ENCODE results near the gene FHIT.

The FHIT gene

DNA sequence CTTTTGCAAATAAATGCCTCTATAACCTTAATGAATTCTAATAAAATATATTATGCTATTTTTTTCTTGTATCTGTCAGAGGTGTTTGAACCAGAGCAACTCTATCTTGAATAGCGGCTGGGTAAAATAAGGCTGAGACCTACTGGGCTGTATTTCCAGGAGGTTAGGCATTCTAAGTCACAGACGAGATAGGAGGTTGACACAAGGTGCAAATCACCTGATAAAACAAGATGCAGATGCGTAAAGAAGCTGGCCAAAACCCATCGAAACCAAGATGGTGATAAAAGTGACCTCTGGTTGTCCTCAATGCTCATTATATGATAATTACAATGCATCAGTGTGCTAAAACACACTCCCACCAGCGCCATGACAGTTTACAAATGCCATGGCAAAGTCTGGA, 990.7 kb downstream of the FHIT start:
- no peak for DNase-seq (ENCODE audit: low read depth)
- in situ Hi-C loops (cut with HindIII; ENCODE audit: low sequenced_read_pairs): no loop called here
- H3K4me3 ChIP-seq (ENCODE audit: low read depth, low read length): no peak overlapping the region
- TF ChIP-seq, protein P1, sequence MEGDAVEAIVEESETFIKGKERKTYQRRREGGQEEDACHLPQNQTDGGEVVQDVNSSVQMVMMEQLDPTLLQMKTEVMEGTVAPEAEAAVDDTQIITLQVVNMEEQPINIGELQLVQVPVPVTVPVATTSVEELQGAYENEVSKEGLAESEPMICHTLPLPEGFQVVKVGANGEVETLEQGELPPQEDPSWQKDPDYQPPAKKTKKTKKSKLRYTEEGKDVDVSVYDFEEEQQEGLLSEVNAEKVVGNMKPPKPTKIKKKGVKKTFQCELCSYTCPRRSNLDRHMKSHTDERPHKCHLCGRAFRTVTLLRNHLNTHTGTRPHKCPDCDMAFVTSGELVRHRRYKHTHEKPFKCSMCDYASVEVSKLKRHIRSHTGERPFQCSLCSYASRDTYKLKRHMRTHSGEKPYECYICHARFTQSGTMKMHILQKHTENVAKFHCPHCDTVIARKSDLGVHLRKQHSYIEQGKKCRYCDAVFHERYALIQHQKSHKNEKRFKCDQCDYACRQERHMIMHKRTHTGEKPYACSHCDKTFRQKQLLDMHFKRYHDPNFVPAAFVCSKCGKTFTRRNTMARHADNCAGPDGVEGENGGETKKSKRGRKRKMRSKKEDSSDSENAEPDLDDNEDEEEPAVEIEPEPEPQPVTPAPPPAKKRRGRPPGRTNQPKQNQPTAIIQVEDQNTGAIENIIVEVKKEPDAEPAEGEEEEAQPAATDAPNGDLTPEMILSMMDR (IDR thresholded peaks at IDR 0.05; ENCODE audit: low read depth, low read length, missing control alignments): no peak

DNA sequence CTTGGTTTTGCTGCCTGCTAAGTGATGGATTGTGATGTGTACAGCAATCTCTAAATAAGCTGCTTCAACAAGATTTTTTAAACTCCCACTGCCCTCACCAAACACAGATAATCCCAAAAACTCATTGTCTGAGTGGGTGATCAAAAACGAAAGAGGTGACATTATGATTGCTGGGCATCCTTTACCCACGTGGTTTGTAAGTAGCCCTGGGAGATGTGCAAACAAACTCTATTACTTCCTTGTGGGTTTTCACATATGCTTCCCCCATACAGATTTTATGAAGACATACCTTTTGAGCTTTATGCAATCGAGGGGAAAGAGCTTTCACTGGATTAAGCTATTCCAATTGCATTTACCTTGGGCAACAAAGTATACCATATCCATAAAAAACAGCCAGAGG, 1000.4 kb downstream of the FHIT start:
- H3K4me3 ChIP-seq (ENCODE audit: low read depth, low read length): no peak overlapping the region
- in situ Hi-C loops (cut with HindIII; ENCODE audit: low sequenced_read_pairs): no loop called here
- TF ChIP-seq, protein P1 (IDR thresholded peaks at IDR 0.05; ENCODE audit: low read depth, low read length, missing control alignments): no peak
- DNase-seq (ENCODE audit: low read depth): no peak

GRCh38 chr3:60250206-60250605, 1001.0 kb downstream of the FHIT start:
- no peak overlapping the region for H3K4me3 ChIP-seq (ENCODE audit: low read depth, low read length)
- no peak for DNase-seq (ENCODE audit: low read depth)
- in situ Hi-C loops (cut with HindIII; ENCODE audit: low sequenced_read_pairs): no loop called here
- TF ChIP-seq, protein P1 (IDR thresholded peaks at IDR 0.05; ENCODE audit: low read depth, low read length, missing control alignments): no peak

DNA sequence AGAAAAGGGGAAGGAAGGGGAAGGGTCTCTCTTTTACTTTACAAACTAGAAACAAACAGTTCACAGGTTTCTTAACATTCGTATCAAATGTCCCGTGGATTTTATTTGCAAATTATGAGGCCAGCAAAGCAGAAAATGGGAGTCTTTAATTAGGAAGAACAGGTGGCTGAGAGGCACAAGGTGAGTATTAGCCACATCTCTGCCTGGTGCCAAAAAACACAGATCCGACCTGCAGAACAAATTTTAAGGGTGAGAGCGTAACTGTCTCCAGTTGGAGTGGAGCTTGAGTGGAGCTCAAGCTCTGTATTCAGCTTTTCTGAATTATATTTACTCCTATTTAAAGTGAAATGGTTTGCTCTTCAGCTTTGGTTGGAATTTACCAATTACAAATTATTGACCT, 1004.9 kb downstream of the FHIT start:
- in situ Hi-C loops (cut with HindIII; ENCODE audit: low sequenced_read_pairs): no loop called here
- TF ChIP-seq, protein P1 (IDR thresholded peaks at IDR 0.05; ENCODE audit: low read depth, low read length, missing control alignments): no peak
- H3K4me3 ChIP-seq (ENCODE audit: low read depth, low read length): no peak overlapping the region
- DNase-seq (ENCODE audit: low read depth): no peak

DNA sequence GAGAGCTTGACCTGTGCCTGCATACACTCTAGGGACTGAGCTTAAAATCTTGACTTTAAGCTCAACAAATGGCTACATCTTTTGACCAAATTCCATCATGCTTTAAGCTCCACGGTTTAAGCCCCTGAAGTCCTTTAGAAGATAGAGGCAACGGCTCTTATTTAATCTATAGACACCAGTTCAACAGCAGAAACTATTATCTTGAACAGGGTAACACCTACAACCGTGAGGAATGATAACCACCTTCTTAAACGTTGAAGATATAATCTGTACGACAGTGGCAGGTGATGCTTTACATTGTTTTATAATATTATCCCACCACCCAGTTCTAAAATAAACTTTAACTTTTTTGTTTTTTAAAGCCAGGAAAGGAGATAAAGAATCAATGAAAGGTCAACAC, 1007.8 kb downstream of the FHIT start:
- in situ Hi-C loops (cut with HindIII; ENCODE audit: low sequenced_read_pairs): no loop called here
- H3K4me3 ChIP-seq (ENCODE audit: low read depth, low read length): no peak overlapping the region
- TF ChIP-seq, protein P1 (IDR thresholded peaks at IDR 0.05; ENCODE audit: low read depth, low read length, missing control alignments): no peak
- DNase-seq (ENCODE audit: low read depth): no peak

DNA sequence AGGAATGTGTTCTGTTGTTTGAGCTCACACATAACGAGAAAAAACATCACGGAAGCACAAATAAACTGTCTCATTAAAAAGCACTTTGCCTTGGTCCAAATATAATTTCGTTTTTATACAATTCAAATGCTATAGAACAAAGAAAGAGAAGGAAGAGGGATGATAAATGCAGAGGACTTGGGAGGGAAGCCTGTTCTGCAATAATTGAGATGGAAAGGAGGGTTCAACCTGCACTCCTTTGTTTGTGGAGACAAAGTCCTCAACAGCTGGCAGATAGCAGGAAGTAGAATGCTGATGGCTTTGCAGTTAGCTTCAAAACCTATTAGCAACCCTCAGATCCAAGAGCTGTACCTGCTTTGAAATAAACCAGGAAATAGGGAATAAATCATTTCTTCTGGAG, 1010.8 kb downstream of the FHIT start:
- TF ChIP-seq, protein P1 (IDR thresholded peaks at IDR 0.05; ENCODE audit: low read depth, low read length, missing control alignments): no peak
- in situ Hi-C loops (cut with HindIII; ENCODE audit: low sequenced_read_pairs): no loop called here
- H3K4me3 ChIP-seq (ENCODE audit: low read depth, low read length): no peak overlapping the region
- no peak for DNase-seq (ENCODE audit: low read depth)

DNA sequence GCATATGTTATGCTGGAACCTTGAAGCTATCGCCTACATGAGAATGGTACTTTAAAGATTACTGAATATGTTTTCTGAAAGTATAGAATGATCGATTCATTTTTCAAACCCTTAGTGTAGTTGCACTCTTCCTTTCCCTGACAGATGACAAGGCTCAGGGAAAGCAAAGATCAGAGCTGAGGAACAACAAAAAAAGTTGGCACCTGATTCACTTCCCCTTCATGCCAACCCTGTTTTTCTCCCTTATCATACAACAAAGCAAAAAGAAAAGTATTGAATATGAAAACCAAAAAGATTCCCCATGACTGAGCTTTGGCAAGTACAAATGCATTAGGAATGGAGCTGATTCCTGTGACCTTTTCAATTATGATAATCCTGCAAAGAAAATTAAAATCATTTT, 1012.7 kb downstream of the FHIT start:
- DNase-seq (ENCODE audit: low read depth): no peak
- in situ Hi-C loops (cut with HindIII; ENCODE audit: low sequenced_read_pairs): no loop called here
- H3K4me3 ChIP-seq (ENCODE audit: low read depth, low read length): no peak overlapping the region
- TF ChIP-seq, protein P1 (IDR thresholded peaks at IDR 0.05; ENCODE audit: low read depth, low read length, missing control alignments): no peak

Data from astrocyte of the cerebellum (primary cell).